Stimulated activated naive CD4-positive, alpha-beta T cell treated with Interleukin-2 at 50 U/mL for 16 hours (primary cell): Measurements from ENCODE around the gene TMEM144.
"Not testable (repeated sequence)": the region's sequence is repeated elsewhere in the genome, so short reads cannot be mapped to it uniquely, and the experiment has no call there.

ENCODE experiments used
- DNase-seq: peaks from one replicate; lab custom pipeline; 2025; lab: John Stamatoyannopoulos, UW

Gene TMEM144

DNA sequence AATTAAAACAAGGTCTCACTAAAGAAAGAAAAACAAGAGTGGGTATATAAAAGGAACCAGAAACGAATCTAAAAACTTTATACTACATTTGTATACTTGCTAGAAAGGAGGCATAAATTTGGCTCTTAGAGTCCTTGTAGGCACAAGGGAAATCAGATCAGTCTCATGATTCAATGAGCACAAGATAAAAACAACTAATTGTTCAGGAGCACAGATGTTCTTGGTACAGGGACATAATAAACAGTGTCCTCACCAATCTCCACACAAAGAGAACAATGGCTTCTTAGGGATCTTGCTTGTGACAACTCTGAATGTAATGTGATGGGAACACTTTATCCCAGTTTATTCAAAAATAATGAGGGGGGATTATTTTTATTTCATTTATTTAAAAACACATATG, 28.3 kb downstream of the TMEM144 start:
- no peak for DNase-seq

DNA sequence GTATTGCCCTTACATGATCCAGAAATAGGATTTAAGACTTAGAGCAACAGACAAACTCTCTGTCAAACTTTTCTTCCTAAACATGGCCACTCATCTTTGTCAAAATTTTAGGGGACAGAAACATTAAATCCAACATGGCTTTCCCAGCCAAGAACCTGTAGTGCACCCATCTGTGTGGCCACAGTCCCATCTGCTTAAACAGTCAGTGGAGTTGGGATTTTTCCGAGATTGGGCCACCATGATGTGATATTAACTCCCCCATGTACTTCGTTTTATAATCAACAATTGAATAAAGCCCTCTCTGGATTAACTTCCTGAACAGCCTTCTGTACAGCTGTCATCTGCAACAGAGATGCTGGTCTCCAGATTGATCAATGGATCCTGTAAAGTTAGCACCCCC, 28.9 kb downstream of the TMEM144 start:
- no peak for DNase-seq

DNA sequence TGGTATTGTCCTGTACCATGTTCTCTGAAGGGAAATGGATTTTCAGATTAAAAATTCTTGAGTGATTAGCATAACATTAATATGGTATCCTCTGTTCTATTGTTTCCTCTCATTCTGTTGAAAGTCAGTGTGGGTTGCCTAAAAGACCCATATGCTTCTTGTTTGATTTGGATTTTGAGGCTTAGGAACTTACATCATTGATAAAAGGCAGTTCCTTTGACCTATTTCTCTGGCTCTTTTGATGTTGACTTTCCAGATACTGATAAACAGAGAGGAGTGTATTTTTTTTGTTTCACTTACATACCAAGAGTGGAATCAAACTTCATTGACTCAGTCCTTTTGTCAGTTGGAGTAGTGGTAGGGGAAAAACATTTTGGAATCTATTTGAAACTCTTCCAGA, 32.8 kb downstream of the TMEM144 start:
- no peak for DNase-seq

DNA sequence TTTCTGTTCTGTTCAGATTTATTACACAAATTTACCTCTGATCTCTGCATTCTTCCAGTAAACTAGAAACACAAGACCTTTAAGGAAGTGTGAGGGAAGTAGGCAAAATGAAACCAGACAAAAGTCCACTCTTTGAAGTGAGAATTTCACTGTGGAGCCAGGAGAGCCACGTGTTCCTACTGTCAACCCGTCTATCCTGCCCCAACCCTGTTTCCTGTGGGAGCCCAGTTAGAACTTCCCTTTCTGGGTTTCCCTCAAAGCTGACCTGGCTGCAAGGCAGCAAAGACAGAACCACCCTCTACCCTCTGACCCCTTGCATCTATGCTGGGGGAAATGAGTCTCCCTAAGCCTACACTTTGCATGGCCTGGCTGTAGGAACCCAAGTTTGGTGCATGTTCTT, 40.0 kb downstream of the TMEM144 start:
- DNase-seq = no peak

DNA sequence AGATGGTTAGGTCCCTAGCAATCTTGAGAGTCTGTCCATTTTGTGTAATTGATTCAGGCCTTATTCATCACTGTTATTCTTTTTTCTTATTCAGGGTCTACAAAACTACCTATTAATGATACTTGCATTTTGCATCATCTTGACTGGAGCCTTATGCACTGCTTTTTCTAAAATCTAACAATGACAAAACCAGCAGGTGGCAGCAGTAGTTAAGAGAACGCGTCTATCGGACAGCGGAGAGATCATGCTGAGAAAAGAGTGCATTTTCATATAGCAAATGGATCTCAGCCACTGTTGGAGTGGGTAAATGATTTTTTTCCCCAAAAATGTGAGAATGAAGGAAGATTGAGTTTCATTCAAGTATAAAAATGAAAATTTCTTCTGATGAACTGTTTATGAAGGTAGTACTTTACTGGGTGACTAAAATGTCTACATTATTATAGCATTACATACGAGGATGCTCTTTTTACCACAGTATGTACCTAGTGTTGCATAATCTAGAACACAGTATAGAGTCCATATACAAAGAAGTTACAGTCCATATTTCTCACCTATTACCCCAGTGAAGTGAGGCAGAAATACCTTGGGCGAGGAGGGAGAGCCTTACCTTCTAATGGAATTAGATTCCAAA, 43.2 kb downstream of the TMEM144 start:
- DNase-seq = no peak

DNA sequence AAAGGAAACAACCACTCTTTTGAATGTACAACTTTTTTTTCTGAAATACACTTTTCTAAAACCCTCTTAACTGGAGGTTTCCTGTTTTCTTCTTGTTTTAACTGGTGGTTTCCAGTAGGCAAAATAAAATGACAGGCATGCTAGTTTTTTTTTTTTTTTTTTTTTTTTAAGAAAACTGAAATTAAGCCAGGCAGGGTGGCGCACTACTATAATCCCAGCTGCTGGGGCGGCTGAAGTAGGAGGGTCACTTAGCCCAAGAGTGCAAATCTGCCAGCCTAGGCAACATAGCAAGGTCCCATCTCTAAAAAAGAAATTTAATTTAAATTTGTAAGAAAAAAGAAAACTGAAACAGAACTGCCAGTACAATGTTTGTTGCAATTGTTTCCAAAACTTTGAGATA, 44.0 kb downstream of the TMEM144 start:
- no peak for DNase-seq

DNA sequence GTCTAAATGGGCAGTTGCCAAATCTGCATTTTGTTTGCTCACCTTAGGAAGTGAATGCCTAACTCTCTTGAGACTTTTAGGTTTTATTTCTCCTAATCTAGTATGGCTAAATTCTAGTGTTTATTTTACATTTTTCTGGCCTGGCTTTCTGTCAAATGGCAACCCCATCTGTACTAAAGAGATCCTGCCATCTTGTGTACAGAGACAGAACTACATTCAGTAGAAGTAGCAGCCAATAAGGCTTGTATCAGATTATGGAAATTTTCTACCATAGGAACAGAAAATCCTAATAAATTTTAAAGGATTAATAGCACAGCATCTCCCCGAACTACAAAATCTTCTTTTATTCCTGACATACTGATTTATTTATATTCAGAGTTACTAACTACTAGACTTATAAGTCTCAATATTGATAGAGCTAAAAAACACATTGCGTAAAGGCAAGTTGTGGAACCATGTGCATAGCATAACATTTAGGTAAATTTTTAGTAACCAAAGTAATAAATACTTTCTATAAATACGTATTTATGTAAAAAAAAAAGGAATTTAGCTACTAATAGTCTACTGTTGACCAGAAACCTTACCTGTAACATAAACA, 45.5 kb downstream of the TMEM144 start:
- no peak for DNase-seq

DNA sequence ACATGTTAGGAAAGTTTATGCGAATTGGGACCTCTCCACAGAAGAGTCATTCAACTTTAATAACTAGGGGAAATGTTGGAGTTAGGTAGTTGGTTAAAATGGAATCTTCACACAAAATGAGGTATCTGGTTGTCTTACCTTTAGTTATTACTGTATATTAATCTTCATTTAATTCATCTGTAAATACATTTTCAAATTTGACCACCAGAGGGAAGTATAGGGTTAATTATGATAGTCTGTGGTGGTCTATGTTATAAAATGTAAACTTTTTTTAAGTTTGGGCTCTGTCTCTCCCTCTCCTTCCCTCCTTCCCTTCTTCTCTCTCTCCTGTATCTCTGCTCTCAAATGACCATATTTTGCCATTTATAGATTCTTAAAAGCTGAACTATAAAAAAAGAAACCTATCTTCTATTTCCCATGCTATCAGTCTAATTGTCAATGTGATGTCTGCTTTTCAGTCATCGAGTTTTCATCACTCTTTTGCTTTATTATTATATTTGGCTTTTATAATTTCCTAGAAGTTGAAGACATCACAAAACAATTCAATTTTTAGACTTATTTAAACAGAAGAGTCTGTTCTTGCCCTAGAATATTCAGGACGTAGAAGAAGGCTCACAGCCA, 49.8 kb downstream of the TMEM144 start:
- DNase-seq = no peak

DNA sequence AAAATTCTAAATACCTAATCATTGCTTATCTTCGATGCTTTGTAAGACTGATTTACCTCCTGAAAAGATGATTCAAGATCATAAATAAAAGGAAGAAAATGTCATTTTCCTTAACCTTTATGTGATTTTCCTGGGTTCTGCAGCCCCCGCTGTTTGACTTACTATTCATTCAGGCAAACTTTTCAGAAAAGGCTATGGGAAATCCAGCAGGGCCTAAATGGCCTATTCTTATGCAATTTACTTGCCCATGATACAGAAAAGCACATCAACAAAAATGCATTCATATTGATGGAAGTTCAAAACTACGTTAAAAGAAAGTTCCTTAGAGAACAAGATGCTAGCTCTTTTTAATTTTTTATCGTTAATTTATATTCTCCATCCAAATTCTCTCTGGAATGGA, 51.2 kb downstream of the TMEM144 start:
- DNase-seq = no peak

DNA sequence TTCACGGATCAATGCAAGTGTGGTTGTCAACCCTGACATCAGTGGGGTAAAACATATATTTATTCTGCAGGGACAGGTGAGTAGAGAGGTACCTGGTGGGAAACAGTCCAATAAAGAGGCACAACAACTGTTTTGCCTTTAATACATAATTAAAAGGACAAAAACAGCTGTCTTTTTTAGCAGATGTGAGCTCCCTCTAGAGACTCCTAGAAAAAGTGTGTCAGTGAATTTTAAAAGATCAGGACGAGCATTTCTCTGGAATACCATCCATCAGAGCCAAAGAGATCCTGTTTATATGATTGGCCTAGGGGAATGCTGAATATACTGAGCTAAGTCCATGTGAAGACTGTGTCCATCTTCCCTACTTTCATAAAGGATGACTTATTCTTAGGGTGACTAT, 58.3 kb downstream of the TMEM144 start:
- DNase-seq = no peak

DNA sequence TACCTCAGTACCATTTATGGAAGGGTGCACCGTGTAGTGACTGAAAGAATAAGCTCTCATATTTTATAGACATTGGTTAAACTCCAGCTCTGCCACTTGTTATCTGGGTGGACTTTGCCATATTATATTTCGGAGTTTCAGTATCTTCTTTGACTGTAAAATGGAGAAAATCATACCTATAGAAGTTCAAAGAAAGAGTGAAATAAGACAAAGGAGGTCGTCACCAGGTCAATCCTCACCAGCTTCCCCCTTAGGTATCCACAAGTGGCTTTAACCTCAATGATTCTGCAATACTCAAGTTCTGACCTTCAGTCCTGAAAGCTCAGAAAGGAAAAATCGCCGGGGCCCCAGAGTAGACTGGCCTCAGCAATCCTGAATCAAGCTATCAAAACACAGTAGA, 64.3 kb downstream of the TMEM144 start:
- DNase-seq = no peak

DNA sequence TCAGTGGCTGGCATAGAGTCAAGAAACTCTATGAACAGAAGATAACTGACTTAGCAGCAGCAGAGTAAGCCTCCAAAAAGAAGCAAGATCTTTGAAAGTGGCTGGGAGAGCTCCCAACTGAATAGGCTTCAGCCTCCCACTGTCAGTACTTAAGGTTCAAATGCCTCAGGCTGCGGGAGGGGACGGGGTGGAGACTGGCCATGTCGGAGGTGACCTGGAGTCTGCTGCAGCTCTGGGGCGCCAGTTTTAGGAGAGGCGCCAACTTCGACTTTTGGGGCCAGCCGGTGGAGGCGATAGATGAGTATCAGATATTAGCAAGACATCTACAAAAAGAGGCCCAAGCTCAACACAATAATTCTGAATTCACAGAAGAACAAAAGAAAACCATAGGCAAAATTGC, 67.3 kb downstream of the TMEM144 start:
- no peak for DNase-seq

DNA sequence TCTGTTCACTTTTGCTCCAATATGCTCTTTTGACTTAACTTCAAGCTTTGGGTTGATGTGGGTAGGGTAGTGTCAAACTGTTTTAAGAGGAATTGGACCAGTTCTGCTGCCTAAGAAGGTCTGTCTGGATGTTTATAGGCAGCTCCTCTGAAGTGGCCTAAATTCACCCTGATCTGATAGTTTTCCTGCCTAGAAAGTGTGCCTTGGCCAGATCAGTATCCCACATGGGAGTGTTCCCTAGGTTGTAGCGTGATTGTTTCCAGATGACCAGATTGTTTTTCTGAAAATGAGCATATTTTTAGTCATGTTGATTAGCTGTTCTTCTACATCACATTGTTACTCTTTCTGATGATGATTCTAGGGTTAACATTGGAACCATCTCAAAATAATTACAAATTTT, 68.8 kb downstream of the TMEM144 start:
- not testable (repeated sequence) for DNase-seq

DNA sequence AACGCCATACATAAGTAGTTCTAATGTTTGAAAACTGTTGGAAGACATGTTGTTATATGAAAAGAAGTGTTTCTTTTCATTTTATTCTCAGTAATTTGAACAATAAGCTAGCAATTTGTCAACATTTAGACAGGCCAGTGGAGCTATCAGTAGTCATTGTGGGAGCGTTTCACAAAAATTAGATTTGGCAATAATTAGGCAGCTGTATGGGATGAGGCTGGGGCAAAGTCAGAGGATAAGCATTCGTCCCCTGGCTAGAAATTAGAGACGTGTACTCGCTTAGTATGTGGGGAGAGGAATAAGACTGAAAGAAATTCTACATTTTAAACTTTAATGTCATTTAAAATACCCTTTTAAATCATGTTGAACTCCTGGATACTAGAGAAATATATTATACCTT, 70.6 kb downstream of the TMEM144 start:
- DNase-seq = no peak

DNA sequence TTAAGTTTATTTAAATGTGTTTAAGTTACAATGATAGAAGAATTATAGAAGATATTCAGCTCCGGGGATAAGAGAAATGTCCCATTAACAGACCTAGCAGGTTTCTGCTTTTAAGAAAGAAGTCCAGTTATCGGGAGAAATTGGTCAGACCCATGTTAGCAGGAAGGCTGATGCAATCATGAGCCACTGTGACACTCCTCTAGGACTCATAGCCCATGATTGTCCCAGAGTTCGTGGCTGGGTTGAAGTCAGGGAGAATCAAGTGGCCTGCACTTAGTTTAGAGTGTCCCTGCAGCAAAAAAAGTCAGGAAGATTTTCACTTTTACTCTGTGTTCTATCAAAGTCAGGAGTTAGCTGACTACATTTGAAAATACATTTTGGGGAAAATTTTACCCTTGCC, 72.0 kb downstream of the TMEM144 start:
- no peak for DNase-seq

DNA sequence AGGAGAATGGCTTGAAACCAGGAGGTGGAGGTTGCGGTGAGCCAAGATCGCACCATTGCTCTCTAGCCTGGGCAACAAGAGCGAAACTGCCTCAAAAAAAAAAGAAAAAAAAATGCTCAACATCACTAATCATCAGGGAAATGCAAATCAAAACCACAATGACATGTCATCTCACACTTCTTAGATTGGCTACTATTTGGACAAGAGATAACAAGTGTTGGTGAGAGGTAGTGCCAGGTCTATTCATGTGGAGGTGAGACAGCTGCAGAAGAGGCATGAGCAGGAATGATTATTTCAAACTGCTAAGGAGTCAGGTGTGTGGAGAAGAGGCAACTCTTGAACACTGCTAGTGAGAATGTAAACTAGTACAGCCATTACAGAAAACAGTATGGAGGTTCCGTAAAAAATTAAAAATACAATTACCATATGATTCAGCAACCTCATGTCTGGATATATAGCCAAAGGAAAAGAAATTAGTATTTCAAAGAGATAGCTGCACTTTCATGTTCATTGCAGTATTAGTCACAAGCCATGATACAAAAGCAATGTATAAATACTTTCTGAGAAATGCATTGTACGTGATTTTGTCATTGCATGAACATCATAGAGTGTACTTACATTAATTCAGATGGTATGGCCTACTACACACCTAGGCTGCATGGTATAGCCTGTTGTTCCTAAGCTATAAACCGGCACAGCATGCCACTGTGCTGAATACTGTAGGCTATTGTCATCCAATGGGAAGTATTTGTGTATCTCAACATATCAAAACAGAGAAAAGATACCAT, 75.3 kb downstream of the TMEM144 start:
- no peak for DNase-seq

DNA sequence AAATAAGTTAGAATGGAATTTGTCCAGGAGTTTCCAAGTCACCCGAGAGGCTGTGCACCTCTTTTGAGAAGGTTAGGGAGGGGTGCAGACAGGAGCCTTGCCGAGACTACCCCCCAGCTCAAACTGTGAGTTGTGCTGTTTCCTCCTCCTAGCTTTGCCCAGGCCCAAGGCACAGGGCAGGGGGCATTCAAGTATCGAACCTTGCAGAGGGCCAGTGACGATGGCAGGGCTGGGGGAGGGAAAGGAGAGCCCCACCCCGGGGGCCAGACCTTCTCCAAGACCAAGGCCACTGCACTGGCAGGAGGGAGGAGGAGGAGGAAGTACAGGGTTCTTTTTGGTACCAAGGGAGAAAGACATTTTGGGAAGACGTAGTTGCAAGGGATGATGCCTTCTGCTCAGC, 80.6 kb downstream of the TMEM144 start:
- no peak for DNase-seq

DNA sequence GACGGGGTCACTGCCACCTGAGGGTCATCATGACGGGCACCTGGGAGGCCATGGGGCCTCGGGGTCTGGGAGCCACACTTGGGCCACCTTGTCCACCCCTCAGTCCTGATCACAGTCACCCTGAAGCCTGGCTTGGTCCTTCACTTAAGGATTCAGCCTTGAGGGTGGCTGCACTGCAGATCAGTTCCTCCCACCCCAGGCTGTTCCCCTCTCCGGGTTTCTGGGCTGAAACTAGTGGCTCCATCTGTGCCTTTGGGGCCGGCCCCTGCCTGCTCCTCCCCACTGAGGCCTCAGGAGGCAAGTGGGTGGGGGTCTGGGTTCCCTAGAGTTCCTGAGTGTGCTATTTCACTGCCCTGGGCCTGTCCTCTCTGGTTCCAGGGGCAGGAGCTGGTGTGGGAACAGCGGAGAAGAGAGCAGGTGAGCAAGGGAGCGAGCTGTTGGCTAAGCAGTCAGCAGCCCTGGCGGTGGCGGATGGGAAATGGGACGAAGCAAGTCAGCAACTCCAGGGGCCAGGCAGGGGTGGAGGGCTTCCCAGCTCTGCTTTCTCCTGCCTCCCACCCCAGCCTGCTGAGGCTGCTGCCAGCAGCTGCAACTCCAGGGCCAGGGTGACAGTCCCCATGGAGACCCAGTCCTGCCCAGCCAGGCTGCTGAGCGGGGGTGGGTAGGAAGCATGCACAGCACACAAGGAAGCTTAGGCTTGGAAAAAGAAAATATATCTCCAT, 81.2 kb downstream of the TMEM144 start:
- DNase-seq = no peak

DNA sequence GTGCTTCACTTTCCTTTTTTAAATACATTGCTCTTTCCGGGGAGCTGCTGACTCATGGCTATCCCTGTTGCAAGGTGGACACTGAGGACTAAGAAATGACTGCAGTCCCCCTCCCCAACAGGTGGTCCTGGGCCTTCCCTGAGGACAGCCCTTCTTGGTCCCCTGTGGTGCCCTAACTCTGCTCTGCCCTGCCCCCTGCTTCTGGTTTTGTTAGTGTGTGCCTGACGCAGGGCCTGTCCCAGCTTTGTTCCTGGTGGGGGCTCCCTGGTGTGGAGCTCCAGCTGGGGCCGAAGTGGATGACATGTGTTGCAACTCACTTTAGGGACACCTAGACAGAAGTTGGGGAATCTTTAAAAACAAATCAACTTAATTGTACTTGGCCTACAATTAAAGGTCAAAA, 81.9 kb downstream of the TMEM144 start:
- DNase-seq = no peak

DNA sequence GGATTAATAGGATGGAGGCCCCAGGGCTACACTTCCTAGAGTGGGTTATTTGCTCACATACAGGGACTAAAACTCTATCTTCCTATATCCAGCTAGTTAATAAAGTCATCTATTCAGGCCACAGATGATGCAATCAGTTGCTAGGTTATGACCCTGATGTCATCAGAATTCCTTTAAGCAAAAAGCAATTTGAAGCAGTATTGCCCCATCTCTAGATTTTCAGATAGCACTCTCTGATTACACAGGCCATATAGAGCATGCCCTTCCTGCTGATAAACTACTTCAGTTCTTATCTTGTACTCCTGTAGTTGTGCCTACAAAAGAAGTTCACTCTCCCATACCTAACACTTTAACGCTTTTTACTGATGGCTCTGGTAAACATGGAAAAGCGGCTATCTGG, 84.8 kb downstream of the TMEM144 start:
- no peak for DNase-seq

DNA sequence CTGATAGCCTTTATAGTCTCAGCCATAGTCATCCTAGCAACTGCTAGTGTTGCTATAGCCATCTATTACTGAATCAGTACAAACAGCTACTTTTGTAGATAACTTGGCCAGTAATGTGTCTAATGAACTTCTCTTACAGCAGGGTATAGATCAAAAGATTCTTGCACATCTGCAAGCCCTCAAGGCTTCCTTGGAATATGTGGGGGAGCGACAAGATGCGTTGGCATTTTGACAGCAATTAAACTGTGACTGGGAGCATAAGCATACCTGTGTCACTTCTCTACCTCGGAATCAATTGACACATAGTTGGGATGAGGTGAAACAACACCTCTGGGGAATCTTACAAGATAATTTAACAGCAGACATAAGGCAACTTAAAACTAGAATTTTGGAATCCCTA, 87.6 kb downstream of the TMEM144 start:
- DNase-seq = no peak

DNA sequence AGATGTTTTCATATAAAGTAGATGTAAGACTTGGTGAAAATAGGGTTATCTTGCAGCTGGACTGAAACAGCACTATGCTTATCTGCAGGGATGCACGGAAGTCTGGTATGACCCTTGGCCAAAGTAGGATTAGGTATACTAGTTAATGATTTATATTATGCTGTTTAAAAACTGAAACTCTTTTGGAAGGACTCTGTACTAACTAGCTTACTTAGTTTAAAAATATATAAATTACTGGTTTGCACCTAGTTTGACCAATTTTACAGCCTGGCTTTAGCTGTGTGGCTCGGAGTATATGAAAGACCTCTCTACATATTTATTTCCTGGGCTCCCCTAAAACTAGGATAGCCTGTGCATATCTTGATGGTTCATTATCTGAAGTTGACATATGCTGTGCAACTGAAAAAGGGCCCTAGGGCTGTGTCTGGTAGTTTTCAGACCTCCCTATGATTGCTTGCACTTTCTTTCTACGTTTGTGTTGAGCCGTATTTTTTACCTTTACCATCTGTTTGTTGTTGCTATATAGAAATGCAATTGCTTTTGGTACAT, 89.2 kb downstream of the TMEM144 start:
- no peak for DNase-seq
